Stimulated activated CD4-positive, alpha-beta T cell treated with anti-CD3 and anti-CD28 coated beads, Interleukin-1b, Interleukin-23, amount 100 ng/mL, for 24 hours (primary cell): Measurements from ENCODE around the gene TMEM273.

ENCODE experiments used
- DNase-seq, 4 experiments: peaks; one replicate each; pipeline ENCODE4 v3.0.0-alpha.2; 2020; ENCODE audit warnings: low read depth in 4 of 4, low spot score in 1 of 4

Gene TMEM273

GRCh38 chr10:49164559-49165188, 23.5 kb downstream of the TMEM273 start:
- DNase-seq = no peak

GRCh38 chr10:49163741-49164140, 24.4 kb downstream of the TMEM273 start:
- no peak for DNase-seq

- DNase-seq = no peak
Observed at GRCh38 chr10:49162761-49163310, 25.4 kb downstream of the TMEM273 start.

- DNase-seq = no peak
Observed at GRCh38 chr10:49162063-49162462, 26.1 kb downstream of the TMEM273 start.

- no peak for DNase-seq
Observed at GRCh38 chr10:49161411-49161997, 26.7 kb downstream of the TMEM273 start.

GRCh38 chr10:49160814-49161213, 27.4 kb downstream of the TMEM273 start:
- no peak for DNase-seq

GRCh38 chr10:49160110-49160509, 28.1 kb downstream of the TMEM273 start:
- no peak for DNase-seq

GRCh38 chr10:49158915-49159314, 29.3 kb downstream of the TMEM273 start:
- no peak for DNase-seq

GRCh38 chr10:49158404-49158803, 29.8 kb downstream of the TMEM273 start:
- DNase-seq = no peak

- no peak for DNase-seq
Observed at GRCh38 chr10:49157229-49157628, 31.0 kb downstream of the TMEM273 start.

- DNase-seq = no peak
Observed at GRCh38 chr10:49154641-49155040, 33.5 kb downstream of the TMEM273 start.

GRCh38 chr10:49153971-49154370, 34.2 kb downstream of the TMEM273 start:
- no peak for DNase-seq

GRCh38 chr10:49153115-49153514, 35.1 kb downstream of the TMEM273 start:
- no peak for DNase-seq

- no peak for DNase-seq
Observed at GRCh38 chr10:49152663-49153062, 35.5 kb downstream of the TMEM273 start.

- DNase-seq = no peak
Observed at GRCh38 chr10:49152037-49152436, 36.2 kb downstream of the TMEM273 start.

GRCh38 chr10:49151481-49151880, 36.7 kb downstream of the TMEM273 start:
- no peak for DNase-seq

GRCh38 chr10:49151025-49151445, 37.2 kb downstream of the TMEM273 start:
- no peak for DNase-seq

- DNase-seq = no peak
Observed at GRCh38 chr10:49150426-49150825, 37.8 kb downstream of the TMEM273 start.

- DNase-seq = no peak
Observed at GRCh38 chr10:49149881-49150280, 38.3 kb downstream of the TMEM273 start.

- DNase-seq = no peak
Observed at GRCh38 chr10:49144058-49144720, 44.0 kb downstream of the TMEM273 start.

GRCh38 chr10:49143249-49143648, 44.9 kb downstream of the TMEM273 start:
- DNase-seq = no peak
